ENCODE results near the gene PSD4.
A peak's percentile ranks its signal among the peaks of the same experiment; 100 is the strongest.

Gene PSD4

DNA sequence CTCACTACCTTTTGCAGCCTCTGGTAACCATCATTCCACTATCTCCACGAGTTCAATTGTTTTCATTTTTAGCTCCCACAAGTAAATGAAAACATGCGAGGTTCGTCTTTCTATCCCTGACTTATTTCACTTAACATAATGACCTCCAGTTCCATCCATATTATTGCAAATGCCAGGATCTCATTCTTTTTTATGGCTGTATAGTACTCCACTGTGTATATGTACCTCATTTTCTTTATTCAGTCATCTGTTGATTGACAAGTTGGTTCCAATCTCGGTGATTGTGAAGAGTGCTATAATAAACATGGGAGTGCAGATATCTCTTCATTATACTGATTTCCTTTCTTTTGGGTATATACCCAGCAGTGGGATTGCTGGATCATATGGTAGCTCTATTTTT is 29.5 kb upstream of the PSD4 start:
- no peak for DNase-seq

GRCh38 chr2:113148606-113149552 is 24.9 kb upstream of the PSD4 start:
- no peak for DNase-seq

DNA sequence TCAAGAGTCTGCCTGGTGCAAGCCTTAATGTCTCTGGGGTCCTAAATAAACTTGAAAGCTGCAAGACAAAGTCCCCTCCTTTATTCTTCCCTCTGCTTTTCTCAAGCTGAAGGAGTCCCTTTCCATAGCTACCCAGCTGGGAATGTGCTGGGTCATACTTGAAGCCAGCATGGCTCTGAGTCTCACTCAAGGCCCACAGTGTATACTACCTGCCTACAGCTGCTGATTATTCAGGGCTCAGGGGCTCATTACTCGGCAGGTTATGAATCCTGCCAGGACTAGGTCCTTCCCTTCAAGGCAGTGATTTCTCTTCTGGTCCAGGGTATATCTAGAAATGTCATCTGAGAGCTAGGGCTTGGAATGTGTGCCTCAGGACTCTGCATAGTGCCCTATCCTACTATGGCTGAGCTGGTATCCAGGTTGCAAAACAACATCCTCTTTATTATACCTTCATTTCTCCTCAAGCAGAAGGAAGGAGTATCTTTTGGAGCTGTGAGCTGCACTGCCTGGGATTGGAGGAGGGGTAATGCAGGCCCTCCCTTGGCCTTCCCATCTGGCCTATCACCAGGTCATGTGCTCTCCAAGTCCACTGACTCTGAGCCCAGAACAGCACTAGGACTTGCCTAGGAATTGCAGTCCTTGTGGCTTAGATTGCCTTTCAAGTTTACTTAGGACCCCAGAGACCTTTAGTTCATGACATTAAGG is 24.1 kb upstream of the PSD4 start:
- DNase-seq, result no peak

- DNase-seq, result no peak
Measured at GRCh38 chr2:113150258-113150601, 23.5 kb upstream of the PSD4 start.

GRCh38 chr2:113155331-113155730 is 18.4 kb upstream of the PSD4 start:
- no peak for DNase-seq

GRCh38 chr2:113156278-113157117 is 17.3 kb upstream of the PSD4 start:
- peak; percentile 48 for DNase-seq

- peak; percentile 80 for DNase-seq
Measured at GRCh38 chr2:113157118-113157896, 16.5 kb upstream of the PSD4 start.

DNA sequence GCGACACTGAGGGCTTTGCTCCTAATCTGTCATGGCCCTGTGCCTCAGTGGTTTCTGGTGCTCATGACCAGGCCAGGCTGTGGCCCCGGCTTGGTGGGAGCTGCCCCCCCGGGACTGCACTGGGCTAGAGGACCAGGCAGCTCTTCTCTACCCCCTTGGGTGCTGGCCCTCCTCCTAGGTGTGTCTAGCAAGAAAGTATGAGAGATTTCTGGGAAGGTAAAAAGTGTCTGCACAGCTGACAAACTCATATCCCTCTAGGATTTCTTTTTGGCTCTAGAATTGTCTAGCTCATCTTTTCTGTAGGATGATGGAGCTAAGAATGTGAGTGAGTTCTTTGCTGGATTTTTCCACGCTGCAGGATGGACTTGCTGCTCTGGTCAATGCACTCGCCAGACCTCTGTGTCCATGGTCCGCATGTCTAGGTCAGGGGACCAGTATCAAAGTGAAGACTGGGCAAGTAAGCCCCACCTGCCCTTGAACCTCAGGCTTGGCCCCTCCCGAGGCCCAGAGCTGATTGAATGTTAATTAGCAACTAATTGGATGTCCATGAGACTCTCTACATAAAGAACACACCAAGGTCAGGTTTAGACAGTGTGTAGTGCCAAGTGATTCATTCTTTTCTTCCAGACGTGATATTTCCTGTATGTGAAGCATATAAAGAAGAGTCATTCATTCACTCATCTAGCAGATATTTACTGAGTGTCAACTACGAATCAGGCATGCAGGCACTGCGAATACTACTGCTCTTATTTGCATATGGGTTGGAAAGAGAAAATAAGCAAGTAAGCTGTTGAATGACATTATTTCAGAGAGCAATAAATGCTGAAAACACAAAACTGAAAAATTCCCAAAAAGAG is 15.6 kb upstream of the PSD4 start:
- no peak for DNase-seq

DNA sequence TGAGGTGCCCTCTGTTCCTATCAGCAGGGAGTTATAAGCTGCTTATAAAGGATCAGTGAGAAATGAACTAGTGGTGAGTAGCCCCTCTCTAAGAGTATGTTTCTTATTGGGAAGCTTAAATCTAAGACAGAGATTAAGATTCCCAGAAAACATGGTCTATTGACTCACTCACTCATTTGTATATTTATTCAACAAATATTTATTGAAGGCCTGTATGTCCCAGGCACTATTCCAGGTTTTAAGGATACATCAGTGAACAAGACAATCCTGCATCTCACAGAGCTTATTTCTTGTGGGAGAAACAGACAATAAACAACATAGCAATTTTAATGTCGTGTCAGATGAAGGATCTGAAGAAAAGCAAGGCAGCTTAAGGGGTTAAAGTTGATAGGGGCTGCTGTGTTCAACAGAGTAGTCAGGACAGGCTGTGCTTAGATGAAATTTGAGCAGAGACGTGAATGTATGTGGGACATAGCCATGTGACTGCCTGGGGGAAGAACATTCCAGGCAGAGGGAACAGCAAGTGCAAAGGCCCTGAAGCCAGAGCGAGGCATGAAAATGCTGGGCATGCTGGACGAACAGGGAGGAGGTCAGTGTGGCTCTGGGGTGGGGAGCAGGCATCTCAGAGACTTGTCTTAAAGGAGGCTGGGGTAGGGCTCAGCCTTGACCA is 14.8 kb upstream of the PSD4 start:
- DNase-seq, result no peak

GRCh38 chr2:113160248-113160647 is 13.5 kb upstream of the PSD4 start:
- no peak for DNase-seq

DNA sequence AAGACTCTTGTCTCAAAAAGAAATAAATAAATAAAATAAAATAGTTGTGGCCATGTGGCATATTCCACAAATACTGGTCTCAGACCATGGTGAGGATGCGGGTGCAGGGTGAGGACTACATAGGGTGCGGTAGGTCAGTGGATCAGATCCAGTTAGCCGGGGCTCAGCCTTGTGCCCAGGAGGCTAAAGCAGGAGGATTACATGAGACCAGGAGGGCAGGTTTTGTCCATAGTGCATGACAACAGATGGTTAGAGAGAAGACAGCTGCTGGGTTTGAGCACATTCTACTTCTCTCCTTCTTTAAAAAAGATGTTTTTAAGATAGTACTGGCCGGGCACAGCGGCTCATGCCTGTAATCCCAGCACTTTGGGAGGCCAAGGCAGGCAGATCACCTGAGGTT is 12.8 kb upstream of the PSD4 start:
- no peak for DNase-seq

- no peak for DNase-seq
Measured at GRCh38 chr2:113162173-113162572, 11.6 kb upstream of the PSD4 start.

- no peak for DNase-seq
Measured at GRCh38 chr2:113162869-113163268, 10.9 kb upstream of the PSD4 start.

DNA sequence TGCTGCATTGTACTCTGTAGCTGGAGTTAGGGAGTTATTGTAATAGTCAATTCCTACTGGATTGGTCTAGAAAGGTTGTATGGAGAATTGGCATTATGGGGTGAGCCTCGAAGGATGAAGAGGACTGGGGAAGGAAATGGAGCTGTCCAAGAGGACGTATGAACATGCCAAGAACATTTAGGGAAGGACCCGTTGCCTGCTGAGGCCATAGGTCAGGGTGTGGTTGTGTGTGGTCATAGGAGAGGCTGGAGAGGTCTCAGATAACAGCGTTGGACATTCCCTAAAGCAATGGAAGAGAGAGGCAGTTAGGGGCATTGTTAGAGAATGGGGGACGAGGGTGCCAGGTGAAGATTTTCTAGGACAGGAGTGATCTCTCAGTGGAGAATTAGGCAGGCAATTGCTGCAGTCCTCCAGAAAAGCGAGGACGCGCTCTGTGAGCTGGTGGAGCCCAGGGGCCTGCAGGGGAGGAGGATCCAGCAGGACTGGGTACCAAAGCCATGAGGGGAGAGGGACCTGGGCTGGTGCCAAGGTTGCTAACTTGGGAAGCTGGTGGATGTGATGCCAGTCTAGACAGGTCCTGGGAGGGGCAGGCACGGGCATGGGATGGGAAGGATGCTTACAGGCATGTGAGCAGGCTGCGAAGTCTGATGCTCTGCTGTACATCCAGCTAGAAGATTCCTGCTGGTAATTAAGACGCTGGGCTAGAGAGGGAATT is 9.4 kb upstream of the PSD4 start:
- no peak for DNase-seq

DNA sequence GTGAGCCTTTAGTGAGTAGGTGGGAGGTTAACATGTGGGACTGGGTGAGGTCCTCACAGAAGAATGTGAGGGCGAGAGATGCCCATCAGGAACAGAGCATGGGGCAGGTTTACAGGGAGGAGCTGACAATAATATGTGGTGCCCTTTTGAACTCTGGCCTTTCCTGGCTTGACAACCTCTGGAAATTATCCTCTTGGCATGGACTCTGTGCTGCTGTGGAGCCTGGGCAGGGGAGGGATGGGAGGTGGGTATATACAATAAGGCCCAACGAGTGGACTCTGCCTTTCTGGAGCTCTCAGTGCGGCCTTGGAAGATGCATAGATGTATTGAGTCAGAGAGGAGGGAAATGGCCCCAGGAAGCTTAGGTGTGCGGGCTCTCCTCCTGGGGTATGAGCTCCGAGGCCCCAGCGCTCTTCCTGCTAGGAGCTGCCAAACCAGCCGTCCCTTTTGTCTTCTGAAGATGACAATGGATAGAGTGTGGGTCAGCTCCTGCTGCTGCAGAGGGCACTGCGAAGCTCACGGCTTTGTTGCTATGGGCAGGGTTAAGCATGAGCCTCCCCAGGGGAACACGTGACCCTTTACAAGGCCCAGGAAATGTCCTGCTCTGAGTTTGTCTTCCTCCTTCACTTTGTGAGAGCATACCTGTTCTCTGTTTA is 8.7 kb upstream of the PSD4 start:
- no peak for DNase-seq

- no peak for DNase-seq
Measured at GRCh38 chr2:113166187-113166645, 7.6 kb upstream of the PSD4 start.

DNA sequence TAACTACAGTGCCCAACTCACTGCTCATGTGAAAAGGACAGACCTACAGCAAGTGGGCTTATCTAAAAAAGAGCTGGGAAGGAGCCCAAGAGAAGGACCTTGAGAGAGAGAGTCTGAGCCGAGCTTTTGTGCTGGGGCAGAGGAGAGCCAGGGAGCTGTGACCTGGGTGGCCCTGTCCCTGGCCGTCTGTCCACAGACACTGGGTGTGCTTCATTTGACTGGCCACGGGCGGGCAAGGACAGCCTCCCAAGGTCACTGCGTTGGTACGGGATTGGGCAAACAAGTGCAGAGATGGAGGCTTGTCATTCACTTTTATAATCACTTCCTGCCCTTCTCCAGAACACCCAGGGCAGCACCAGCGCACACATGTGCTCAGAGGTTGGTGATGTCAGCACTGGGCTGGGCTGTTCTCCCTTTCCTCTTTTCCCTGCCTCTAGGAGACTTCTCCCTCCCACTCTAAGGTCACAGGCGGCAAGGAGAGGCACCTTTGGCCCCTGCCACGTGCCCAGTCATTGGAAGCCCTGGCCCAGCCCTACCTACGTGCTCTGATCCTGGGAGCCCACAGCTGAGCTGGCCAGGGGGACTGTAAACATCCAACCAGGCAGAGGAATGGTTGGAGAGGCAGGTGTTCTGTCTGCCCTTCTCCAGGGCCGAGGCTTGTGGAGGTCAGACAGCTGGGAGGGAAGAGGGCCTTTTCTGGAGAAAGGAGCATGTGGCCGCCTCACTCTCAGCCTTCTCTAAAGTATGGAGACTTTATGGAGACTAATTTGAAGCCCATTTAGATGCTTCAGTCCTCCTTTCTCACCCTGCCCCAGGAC is 6.4 kb upstream of the PSD4 start:
- DNase-seq, result no peak

- no peak for DNase-seq
Measured at GRCh38 chr2:113167962-113168340, 5.8 kb upstream of the PSD4 start.

- DNase-seq, result no peak
Measured at GRCh38 chr2:113169002-113169530, 4.7 kb upstream of the PSD4 start.

All from COR-L47 (cell line).